GM12892 (cell line): ENCODE measurements around the gene MARK3.

Experiments used
- POLR2A ChIP-seq: IDR thresholded peaks from 2 replicates; pipeline ENCODE4 v1.6.1; 2011; ENCODE audit warnings: low read depth, low read length, control low read depth
- POLR2AphosphoS5 ChIP-seq: IDR thresholded peaks from 2 replicates; pipeline ENCODE4 v1.6.1; 2011; ENCODE audit warnings: low read depth, low read length, control low read depth

DNA sequence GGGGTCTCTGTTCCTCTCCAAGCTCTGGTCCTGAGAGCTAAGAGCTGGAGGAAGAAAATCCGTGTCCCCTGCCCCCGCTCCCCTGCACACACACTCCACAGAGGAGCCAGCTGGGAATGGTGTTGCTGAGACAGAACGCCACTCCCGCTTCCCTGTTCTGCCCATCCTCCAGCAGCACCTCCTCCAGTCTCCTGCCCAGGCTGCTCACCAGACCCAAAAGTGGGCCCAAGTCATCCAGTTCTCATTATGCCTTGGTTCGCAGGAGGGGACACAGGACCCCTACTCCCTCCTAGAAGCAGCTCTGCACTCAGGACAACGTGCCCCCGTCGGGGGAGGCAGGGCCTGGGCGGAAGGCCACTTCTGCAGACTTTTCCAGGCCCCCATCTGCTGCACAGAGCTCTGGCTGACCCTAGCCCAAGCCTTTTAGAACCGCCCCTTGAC is 143.0 kb downstream of the MARK3 start:
- no peak for TF ChIP-seq POLR2AphosphoS5
- TF ChIP-seq POLR2A, result no peak
